Coronary artery (tissue), 2 donors: ENCODE results near the gene MAD1L1.

ENCODE experiments used
- DNase-seq: peaks from one replicate; pipeline ENCODE4 v3.0.0-alpha.2; 2017; ENCODE audit warnings: low spot score
- H3K27ac ChIP-seq, 2 donors: fragments of 200-600 bp; sonication (generic); one replicate each; pipeline ENCODE4 v1.5.1; 2016 to 2019
- H3K4me3 ChIP-seq: fragments of 200-600 bp; sonication (generic); 2 replicates; pipeline ENCODE4 v1.5.1; 2016; ENCODE audit warnings: mild to moderate bottlenecking, moderate library complexity
- CTCF ChIP-seq: fragments of 200-600 bp; sonication (generic); IDR thresholded peaks from one replicate; pipeline ENCODE4 v1.5.1; 2019; ENCODE audit warnings: antibody characterized with exemption

Gene MAD1L1

GRCh38 chr7:2237109-2237602, 4.4 kb upstream of the MAD1L1 start:
- no peak overlapping the region for H3K4me3 ChIP-seq
- H3K27ac ChIP-seq = peak overlapping the region in 1 of 2 donors; percentile 81
- no peak for TF ChIP-seq CTCF
- DNase-seq = no peak

- no peak overlapping the region for H3K27ac ChIP-seq
- TF ChIP-seq CTCF = no peak
- H3K4me3 ChIP-seq = no peak overlapping the region
- no peak for DNase-seq
Measured at GRCh38 chr7:2233926-2234325, 1.2 kb upstream of the MAD1L1 start.

GRCh38 chr7:2231992-2232765, 566 bp downstream of the MAD1L1 start:
- H3K27ac ChIP-seq = peak overlapping the region; percentile 15 to 74
- peak overlapping the region; percentile 83 for H3K4me3 ChIP-seq
- no peak for DNase-seq
- no peak for TF ChIP-seq CTCF

- Histone ChIP-seq H3K27ac (no peak overlapping the region), H3K4me3 (no peak overlapping the region)
- no peak for DNase-seq
- no peak for TF ChIP-seq CTCF
Measured at GRCh38 chr7:2230882-2231281, 1.9 kb downstream of the MAD1L1 start.

DNA sequence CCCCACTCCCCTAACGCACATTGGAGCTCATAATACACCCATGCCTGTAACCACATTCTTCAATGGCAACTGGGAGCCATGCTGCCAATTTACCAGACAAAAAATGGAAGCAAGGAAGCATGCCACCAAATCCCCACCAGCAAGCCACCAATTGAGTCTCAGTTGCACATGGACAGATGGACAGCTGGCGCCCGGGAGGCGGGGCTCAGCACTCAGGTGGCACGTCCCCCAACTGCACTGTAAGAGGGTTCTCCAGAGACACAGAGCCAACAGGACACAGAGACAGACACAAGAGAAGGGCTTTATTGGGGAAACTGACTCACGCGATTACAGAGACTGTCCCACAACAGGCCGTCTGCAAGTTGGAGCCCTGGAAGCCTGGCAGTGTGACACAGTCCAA, 2.5 kb downstream of the MAD1L1 start:
- H3K27ac ChIP-seq = no peak overlapping the region
- DNase-seq = no peak
- H3K4me3 ChIP-seq = no peak overlapping the region
- no peak for TF ChIP-seq CTCF

GRCh38 chr7:2229467-2229866, 3.3 kb downstream of the MAD1L1 start:
- TF ChIP-seq CTCF = no peak
- no peak overlapping the region for H3K4me3 ChIP-seq
- no peak for DNase-seq
- no peak overlapping the region for H3K27ac ChIP-seq

- H3K27ac ChIP-seq = no peak overlapping the region
Measured at GRCh38 chr7:2228921-2229320, 3.8 kb downstream of the MAD1L1 start.

More at GRCh38 chr7:2228921-2229320, 3.8 kb downstream of the MAD1L1 start:
- no peak overlapping the region for H3K4me3 ChIP-seq
- no peak for TF ChIP-seq CTCF
- DNase-seq = no peak
